ENCODE measurements around the gene LIPC.

DNA sequence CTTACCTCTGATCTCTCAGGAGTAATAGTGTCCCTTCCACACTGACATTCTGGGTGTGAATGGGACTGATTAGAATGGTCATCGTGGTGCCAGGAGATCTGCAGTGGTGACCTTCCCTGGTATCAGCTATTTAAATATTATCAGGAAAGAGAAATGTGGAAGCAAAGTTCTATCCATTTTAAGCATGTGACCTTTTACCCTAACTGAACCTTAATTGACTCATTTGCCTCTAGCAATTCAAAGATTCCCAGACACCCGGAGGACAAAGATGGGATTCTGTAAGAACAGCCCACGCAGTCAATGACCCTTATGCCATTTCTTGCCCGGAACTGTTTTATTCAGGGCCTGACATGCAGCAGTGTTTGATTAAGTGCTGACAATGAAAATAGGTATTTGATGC, 10.3 kb downstream of the LIPC start:
- TF ChIP-seq RAD21 (conservative IDR thresholded peaks at IDR 0.05 in 1 of 2, IDR thresholded peaks at IDR 0.05 in 1 of 2) (no peak), PHF8 (IDR thresholded peaks at IDR 0.05; ENCODE audit: borderline replicate concordance, low read depth) (no peak), ZFP36 (IDR thresholded peaks at IDR 0.05; ENCODE audit: borderline replicate concordance, partially characterized antibody) (no peak), RNF2 (IDR thresholded peaks at IDR 0.05; ENCODE audit: borderline replicate concordance, low read depth) (no peak)
- TF ChIP-seq, protein P1, sequence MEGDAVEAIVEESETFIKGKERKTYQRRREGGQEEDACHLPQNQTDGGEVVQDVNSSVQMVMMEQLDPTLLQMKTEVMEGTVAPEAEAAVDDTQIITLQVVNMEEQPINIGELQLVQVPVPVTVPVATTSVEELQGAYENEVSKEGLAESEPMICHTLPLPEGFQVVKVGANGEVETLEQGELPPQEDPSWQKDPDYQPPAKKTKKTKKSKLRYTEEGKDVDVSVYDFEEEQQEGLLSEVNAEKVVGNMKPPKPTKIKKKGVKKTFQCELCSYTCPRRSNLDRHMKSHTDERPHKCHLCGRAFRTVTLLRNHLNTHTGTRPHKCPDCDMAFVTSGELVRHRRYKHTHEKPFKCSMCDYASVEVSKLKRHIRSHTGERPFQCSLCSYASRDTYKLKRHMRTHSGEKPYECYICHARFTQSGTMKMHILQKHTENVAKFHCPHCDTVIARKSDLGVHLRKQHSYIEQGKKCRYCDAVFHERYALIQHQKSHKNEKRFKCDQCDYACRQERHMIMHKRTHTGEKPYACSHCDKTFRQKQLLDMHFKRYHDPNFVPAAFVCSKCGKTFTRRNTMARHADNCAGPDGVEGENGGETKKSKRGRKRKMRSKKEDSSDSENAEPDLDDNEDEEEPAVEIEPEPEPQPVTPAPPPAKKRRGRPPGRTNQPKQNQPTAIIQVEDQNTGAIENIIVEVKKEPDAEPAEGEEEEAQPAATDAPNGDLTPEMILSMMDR (IDR thresholded peaks at IDR 0.05): no peak
